ENCODE measurements around the gene ISG15.

The ISG15 gene
- 37.9 to 99.2 (median 57.9) reads per million in 3 donors for total RNA-seq

DNA sequence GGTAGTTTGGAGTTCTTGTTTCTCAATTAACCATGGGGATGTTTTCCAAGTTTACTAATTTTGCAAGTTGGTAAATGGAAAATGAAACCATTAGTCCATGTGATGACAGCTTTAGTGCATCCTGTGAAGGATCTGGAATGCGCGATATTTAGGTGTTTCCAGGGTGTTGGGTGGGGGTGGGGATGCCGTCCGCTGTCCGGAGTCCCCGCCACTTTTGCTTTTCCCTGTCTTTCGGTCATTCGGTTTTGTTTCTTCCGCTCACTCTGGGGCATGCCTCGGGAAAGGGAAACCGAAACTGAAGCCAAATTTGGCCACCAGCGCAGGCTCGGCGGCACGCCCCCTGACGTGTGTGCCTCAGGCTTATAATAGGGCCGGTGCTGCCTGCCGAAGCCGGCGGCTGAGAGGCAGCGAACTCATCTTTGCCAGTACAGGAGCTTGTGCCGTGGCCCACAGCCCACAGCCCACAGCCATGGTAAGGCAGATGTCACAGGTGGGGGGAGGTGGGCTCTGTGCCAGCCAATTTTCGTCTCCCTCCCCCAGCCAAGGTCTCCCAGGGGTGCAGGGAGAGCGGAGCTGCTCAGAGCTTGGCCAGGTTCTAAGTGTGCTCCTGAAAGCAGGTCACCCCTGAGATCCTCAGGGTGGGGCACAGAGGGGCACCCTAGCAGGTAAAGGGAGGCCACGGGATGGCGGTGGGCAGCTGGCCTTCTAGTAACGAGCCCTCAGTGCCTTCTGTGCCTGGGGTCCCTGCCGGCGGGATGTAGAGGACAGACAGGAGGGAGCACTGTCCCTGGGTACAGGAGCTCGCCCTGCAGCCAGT lies at the start of gene ISG15:
TSS of gene ISG15 (plus strand) at position 393 of the 817 bp plus-strand sequence. CDS start at position 470, 77 bp downstream.
- H3K4me3 ChIP-seq (ENCODE audit: insufficient read depth, low read depth, low read length, poor library complexity, severe bottlenecking) = peak within 1 kb of the TSS; percentile 86
- H3K9me3 ChIP-seq (ENCODE audit: control insufficient read depth, low read length) = no peaks in the 10 kb centered on the region
- no peaks in the 10 kb centered on the region for H3K27me3 ChIP-seq (replicated peaks; ENCODE audit: control insufficient read depth, insufficient read depth, low read length, poor library complexity, severe bottlenecking)
- DNase-seq = peak; percentile 79 to 85 (median 81)
- H3K36me3 ChIP-seq (ENCODE audit: control insufficient read depth, insufficient read depth, low read length) = no peaks in the 10 kb centered on the region
- peaks cover 17% of the 10 kb centered on the region for H3K4me1 ChIP-seq (ENCODE audit: control insufficient read depth, insufficient read depth, low read length, poor library complexity, severe bottlenecking)
- peak within 1 kb of the TSS; percentile 80 for H3K27ac ChIP-seq (ENCODE audit: insufficient read depth, low read length, poor library complexity, severe bottlenecking)

DNA sequence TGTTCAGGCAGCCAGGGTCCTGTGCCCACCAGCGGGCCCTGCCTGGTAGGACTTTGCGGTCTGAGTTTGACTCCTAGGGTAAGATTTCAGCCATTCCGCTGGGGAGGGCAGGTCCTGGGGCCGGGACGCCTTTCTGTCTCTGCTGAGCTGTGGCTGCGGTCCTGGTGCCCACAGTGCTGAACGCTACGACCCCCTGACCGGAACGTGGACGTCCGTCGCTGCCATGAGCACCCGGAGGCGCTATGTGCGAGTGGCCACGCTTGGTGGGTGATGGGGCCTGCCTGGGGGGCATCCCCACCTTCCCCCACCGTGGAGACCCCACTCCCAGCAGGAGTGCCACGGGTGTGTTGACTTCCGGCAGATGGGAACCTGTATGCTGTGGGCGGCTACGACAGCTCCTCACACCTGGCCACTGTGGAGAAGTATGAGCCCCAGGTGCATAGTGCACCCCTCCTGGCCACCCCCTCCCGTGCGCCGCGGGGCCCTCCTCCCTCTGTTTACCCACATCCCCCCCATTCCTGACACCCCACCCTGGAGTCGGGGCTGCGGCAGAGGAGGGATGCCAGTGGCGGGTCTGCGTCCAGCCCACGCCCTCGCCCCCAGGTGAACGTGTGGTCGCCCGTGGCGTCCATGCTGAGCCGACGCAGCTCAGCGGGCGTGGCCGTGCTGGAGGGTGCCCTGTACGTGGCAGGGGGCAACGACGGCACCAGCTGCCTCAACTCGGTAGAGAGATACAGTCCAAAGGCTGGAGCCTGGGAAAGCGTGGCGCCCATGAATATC lies 49.4 kb upstream of the ISG15 start:
- H3K4me1 ChIP-seq (ENCODE audit: control insufficient read depth, insufficient read depth, low read length, poor library complexity, severe bottlenecking) = peaks cover 26% of the 10 kb centered on the region
- H3K27ac ChIP-seq (ENCODE audit: insufficient read depth, low read length, poor library complexity, severe bottlenecking) = no peak overlapping the region
- H3K9me3 ChIP-seq (ENCODE audit: control insufficient read depth, low read length) = no peaks in the 10 kb centered on the region
- peaks cover 3% of the 10 kb centered on the region for H3K36me3 ChIP-seq (ENCODE audit: control insufficient read depth, insufficient read depth, low read length)
- no peak for DNase-seq
- no peaks in the 10 kb centered on the region for H3K27me3 ChIP-seq (replicated peaks; ENCODE audit: control insufficient read depth, insufficient read depth, low read length, poor library complexity, severe bottlenecking)
- no peak overlapping the region for H3K4me3 ChIP-seq (ENCODE audit: insufficient read depth, low read depth, low read length, poor library complexity, severe bottlenecking)

DNA sequence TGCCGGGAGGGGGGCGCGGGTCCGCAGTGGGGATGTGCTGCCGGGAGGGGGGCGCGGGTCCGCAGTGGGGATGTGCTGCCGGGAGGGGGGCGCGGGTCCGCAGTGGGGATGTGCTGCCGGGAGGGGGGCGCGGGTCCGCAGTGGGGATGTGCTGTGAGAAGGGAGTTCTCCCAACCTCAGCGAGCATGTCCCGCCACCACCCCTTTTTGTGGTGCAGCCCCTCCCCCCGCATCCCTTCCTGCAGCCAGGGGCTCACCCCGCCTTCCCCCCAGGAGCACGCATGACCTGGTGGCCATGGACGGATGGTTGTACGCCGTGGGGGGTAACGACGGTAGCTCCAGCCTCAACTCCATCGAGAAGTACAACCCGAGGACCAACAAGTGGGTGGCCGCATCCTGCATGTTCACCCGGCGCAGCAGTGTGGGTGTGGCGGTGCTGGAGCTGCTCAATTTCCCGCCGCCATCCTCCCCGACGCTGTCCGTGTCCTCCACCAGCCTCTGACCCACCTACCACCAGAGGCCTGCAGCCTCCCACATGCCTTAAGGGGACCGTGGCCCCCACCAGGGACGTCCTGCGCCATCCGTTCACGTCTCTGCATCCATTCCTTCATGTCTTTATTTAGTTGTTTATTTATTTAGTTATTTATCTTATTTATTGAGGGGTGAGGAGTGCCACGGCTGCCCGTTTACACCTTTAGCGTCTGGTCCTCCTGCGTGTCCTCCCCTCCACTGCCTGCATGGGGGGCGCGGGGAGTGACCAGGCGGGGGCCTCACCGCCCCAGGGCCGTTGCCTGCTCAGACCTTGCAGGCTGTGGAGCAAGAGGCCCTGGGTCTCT lies 48.4 kb upstream of the ISG15 start:
- H3K27me3 ChIP-seq (replicated peaks; ENCODE audit: control insufficient read depth, insufficient read depth, low read length, poor library complexity, severe bottlenecking) = no peaks in the 10 kb centered on the region
- DNase-seq = no peak
- peaks cover 20% of the 10 kb centered on the region for H3K4me1 ChIP-seq (ENCODE audit: control insufficient read depth, insufficient read depth, low read length, poor library complexity, severe bottlenecking)
- H3K27ac ChIP-seq (ENCODE audit: insufficient read depth, low read length, poor library complexity, severe bottlenecking) = no peak overlapping the region
- no peak overlapping the region for H3K4me3 ChIP-seq (ENCODE audit: insufficient read depth, low read depth, low read length, poor library complexity, severe bottlenecking)
- no peaks in the 10 kb centered on the region for H3K9me3 ChIP-seq (ENCODE audit: control insufficient read depth, low read length)
- H3K36me3 ChIP-seq (ENCODE audit: control insufficient read depth, insufficient read depth, low read length) = peaks cover 3% of the 10 kb centered on the region

DNA sequence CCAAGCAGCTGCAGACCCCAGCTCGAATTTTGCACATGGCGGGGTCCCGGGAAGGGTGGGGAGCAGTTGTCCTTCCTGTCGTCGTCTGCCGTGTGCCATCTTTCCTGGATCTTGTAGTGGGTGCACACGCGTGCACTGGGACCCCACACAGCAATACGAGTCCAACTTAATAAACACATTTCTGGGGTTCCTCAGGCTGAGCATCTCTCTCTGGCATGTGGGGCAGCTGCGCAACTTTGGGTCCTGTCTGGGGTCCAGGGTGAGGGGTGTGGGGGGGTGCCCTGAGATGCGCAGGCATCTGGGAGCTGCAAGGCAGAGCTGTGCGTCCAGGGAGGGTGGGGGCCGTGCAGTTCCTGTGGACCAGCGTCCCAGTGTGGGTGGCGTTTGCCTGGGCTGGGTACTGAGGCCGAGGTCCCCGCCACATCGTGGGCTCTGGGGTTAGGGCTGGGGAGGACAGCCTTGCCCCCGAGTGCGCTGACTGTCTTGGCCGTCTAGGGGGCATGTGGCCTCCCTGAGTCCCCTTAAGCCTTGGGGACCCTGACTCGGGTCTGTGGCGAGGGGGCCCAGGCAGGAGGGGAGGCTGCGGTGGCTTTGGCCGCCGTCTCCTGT lies 47.7 kb upstream of the ISG15 start:
- peak overlapping the region; percentile 64 for H3K27ac ChIP-seq (ENCODE audit: insufficient read depth, low read length, poor library complexity, severe bottlenecking)
- no peaks in the 10 kb centered on the region for H3K9me3 ChIP-seq (ENCODE audit: control insufficient read depth, low read length)
- no peak overlapping the region for H3K4me3 ChIP-seq (ENCODE audit: insufficient read depth, low read depth, low read length, poor library complexity, severe bottlenecking)
- H3K4me1 ChIP-seq (ENCODE audit: control insufficient read depth, insufficient read depth, low read length, poor library complexity, severe bottlenecking) = peaks cover 16% of the 10 kb centered on the region
- H3K36me3 ChIP-seq (ENCODE audit: control insufficient read depth, insufficient read depth, low read length) = peaks cover 3% of the 10 kb centered on the region
- no peaks in the 10 kb centered on the region for H3K27me3 ChIP-seq (replicated peaks; ENCODE audit: control insufficient read depth, insufficient read depth, low read length, poor library complexity, severe bottlenecking)
- no peak for DNase-seq

DNA sequence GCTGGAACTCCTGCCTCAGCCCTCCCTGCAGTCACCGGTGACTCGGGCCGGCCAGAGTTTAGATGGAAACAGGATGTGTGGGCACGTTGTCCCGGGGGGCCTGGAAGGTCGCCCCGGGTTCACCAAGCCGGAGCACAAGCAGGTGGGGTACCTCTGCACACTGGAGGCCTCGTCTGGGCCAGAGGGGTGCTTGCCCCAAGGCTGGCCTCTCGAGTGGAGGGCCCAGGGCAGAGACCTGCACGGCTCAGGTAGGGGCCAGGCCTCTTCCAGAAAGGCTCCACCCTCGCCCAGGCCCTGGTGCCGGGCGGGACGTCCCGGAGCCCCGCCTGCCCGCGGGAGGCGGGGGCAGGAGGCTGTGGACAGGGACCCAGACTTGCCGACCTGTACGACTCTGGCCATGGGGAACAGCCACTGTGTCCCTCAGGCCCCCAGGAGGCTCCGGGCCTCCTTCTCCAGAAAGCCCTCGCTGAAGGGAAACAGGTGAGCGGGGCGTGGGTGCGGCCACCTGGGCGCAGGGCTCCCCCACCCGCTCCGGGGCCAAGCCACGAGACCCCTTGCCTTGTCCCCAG lies 47.1 kb upstream of the ISG15 start, which contains the start of gene PLEKHN1:
TSS of gene PLEKHN1 (plus strand) at position 348 of the 569 bp plus-strand sequence. CDS start at position 398, 50 bp downstream.
- H3K9me3 ChIP-seq (ENCODE audit: control insufficient read depth, low read length) = no peaks in the 10 kb centered on the region
- H3K36me3 ChIP-seq (ENCODE audit: control insufficient read depth, insufficient read depth, low read length) = peaks cover 3% of the 10 kb centered on the region
- peak within 1 kb of the TSS; percentile 71 for H3K4me3 ChIP-seq (ENCODE audit: insufficient read depth, low read depth, low read length, poor library complexity, severe bottlenecking)
- peaks cover 14% of the 10 kb centered on the region for H3K4me1 ChIP-seq (ENCODE audit: control insufficient read depth, insufficient read depth, low read length, poor library complexity, severe bottlenecking)
- peak within 1 kb of the TSS; percentile 64 for H3K27ac ChIP-seq (ENCODE audit: insufficient read depth, low read length, poor library complexity, severe bottlenecking)
- no peaks in the 10 kb centered on the region for H3K27me3 ChIP-seq (replicated peaks; ENCODE audit: control insufficient read depth, insufficient read depth, low read length, poor library complexity, severe bottlenecking)
- DNase-seq = no peak

DNA sequence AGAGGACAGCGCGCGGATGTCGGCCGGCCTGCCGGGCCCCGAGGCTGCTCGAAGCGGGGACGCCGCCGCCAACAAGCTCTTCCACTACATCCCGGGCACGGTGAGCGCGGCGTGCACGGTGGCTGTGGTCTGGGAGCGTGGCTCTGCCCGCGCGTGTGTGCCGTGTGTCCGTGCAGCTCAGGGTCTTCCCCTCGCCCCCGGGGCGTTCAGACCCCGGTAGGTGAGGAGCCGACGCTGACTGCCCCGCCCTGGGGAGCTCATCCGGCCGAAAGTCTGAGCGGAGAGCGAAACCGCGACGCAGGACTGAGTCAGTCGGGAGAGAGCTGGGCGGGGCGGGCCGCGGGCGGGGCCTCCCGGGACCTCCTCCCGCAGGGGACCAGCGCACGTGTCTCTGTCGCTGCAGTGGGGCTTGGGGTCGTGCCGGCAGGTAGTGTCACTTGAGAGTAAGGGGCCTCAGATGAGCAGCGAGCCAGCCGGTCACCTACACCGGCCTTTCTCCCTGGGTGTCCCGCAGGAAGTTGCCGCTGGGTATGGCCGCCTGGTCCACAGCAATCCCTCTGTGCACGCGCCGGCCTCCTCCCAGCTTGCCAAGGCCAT lies 46.5 kb upstream of the ISG15 start:
- H3K27ac ChIP-seq (ENCODE audit: insufficient read depth, low read length, poor library complexity, severe bottlenecking) = peak overlapping the region; percentile 64
- peaks cover 3% of the 10 kb centered on the region for H3K36me3 ChIP-seq (ENCODE audit: control insufficient read depth, insufficient read depth, low read length)
- no peaks in the 10 kb centered on the region for H3K9me3 ChIP-seq (ENCODE audit: control insufficient read depth, low read length)
- peak; percentile 57 to 63 (median 59) for DNase-seq
- H3K4me1 ChIP-seq (ENCODE audit: control insufficient read depth, insufficient read depth, low read length, poor library complexity, severe bottlenecking) = peaks cover 11% of the 10 kb centered on the region
- H3K4me3 ChIP-seq (ENCODE audit: insufficient read depth, low read depth, low read length, poor library complexity, severe bottlenecking) = peak overlapping the region; percentile 71
- H3K27me3 ChIP-seq (replicated peaks; ENCODE audit: control insufficient read depth, insufficient read depth, low read length, poor library complexity, severe bottlenecking) = no peaks in the 10 kb centered on the region

DNA sequence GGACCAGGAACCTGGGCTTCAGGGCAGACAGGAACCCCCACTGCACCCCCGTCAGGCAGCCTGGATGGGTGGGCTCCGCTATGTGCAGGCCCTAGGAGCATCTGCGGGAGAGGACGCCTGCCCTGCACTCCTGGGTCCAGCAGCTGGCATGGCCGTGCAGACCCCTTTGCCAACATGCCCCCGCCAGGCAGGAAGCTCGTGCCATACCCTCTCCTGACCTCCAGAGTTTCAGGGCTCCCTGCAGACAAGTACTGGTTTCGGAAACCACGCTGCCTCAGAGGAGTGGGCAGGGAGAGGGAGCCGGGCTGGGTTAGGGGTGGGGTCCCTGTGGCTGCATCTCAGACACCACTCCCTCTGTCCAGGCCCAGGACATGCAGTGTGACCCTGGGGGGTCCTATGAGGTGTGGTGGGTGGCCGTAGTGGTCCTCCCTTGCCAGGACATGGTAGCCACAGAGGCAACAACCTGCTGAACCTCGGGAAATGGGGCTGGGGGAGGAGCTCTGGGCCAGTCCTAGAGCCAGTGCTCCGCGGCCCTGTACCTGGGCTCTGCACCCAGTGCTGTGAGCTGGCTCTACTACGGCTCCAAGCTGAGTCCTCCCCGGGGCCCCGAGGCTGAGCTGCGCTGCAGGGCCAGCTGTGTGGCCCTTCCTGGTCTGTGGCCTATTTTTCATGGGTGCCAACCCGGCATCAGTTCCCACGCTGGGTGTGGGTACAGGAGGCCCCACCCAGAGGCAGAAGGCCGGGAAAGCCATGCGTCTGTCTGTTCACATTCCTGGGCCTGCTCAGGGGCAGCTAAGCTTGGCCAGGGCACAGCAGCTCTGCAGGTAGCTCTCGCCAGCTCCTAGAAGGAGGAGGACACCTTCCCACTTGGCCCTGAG lies 45.6 kb upstream of the ISG15 start:
- Histone ChIP-seq H3K4me1 (ENCODE audit: control insufficient read depth, insufficient read depth, low read length, poor library complexity, severe bottlenecking) (peaks cover 11% of the 10 kb centered on the region), H3K27me3 (replicated peaks; ENCODE audit: control insufficient read depth, insufficient read depth, low read length, poor library complexity, severe bottlenecking) (no peaks in the 10 kb centered on the region), H3K36me3 (ENCODE audit: control insufficient read depth, insufficient read depth, low read length) (no peaks in the 10 kb centered on the region), H3K4me3 (ENCODE audit: insufficient read depth, low read depth, low read length, poor library complexity, severe bottlenecking) (no peak overlapping the region), H3K27ac (ENCODE audit: insufficient read depth, low read length, poor library complexity, severe bottlenecking) (no peak overlapping the region), H3K9me3 (ENCODE audit: control insufficient read depth, low read length) (no peaks in the 10 kb centered on the region)
- no peak for DNase-seq

DNA sequence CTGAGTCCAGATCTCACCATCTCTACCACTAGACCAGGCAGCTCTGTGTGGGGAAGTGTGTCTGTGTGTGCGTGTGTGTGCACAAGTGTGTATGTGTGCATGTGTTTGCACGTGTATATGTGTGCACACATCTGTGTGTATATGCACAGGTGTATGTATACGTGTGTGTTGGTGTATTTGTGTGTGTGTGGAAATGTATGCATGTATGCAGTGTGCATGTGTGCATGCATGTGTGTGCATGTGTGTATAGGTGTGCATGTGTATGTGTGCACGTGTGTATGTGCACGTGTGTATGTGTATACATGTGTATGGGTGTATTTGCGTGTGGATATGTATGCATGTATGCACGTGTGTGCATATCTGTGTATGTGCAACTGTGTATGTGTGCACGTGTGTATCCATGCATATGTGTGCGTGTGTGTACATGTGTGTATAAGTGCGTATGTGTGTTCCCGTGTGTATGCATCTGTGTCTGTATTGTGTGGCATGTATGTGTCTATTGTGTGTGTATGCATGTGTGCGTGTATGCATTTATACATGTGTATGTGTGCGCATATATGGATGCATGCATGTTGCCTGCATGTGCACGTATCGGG lies 43.9 kb upstream of the ISG15 start:
- no peaks in the 10 kb centered on the region for H3K27me3 ChIP-seq (replicated peaks; ENCODE audit: control insufficient read depth, insufficient read depth, low read length, poor library complexity, severe bottlenecking)
- no peak for DNase-seq
- no peak overlapping the region for H3K27ac ChIP-seq (ENCODE audit: insufficient read depth, low read length, poor library complexity, severe bottlenecking)
- no peak overlapping the region for H3K4me3 ChIP-seq (ENCODE audit: insufficient read depth, low read depth, low read length, poor library complexity, severe bottlenecking)
- no peaks in the 10 kb centered on the region for H3K36me3 ChIP-seq (ENCODE audit: control insufficient read depth, insufficient read depth, low read length)
- no peaks in the 10 kb centered on the region for H3K9me3 ChIP-seq (ENCODE audit: control insufficient read depth, low read length)
- peaks cover 11% of the 10 kb centered on the region for H3K4me1 ChIP-seq (ENCODE audit: control insufficient read depth, insufficient read depth, low read length, poor library complexity, severe bottlenecking)

Data from effector memory CD4-positive, alpha-beta T cell (primary cell).